Uterus (tissue), 4 donors: Measurements from ENCODE around the gene CAMK1D. TPM values are rescaled to one million over a fixed set of nuclear protein-coding genes. Genes with fewer than 3 reads are reported as not detected.
"Not testable (repeated sequence)": the region's sequence is repeated elsewhere in the genome, so short reads cannot be mapped to it uniquely, and the experiment has no call there.

Source experiments
- DNase-seq, 2 donors: peaks; one replicate each; pipeline ENCODE4 v3.0.0-alpha.2; 2019 to 2020
- H3K27ac ChIP-seq, 2 donors: fragments of 200-600 bp; sonication (generic); 1 replicate in 1 of 2; 2 replicates in 1 of 2; pipeline ENCODE4 v1.5.1; 2016 to 2018
- H3K27me3 ChIP-seq, 2 donors: fragments of 200-600 bp; sonication (generic); one replicate each; pipeline ENCODE4 v1.5.1; 2018 to 2019; ENCODE audit warnings: control low read depth in 1 of 2
- H3K36me3 ChIP-seq, 2 donors: fragments of 200-600 bp; sonication (generic); one replicate each; pipeline ENCODE4 v1.5.1; 2019; ENCODE audit warnings: control low read depth in 1 of 2
- H3K4me1 ChIP-seq, 2 donors: fragments of 200-600 bp; sonication (generic); one replicate each; pipeline ENCODE4 v1.5.1; 2018 to 2019; ENCODE audit warnings: control low read depth in 1 of 2
- H3K4me3 ChIP-seq, 2 donors: fragments of 200-600 bp; sonication (generic); 1 replicate in 1 of 2; 2 replicates in 1 of 2; pipeline ENCODE4 v1.5.1; 2018 to 2019; ENCODE audit warnings: mild to moderate bottlenecking in 1 of 2
- H3K9me3 ChIP-seq, 2 donors: fragments of 200-600 bp; sonication (generic); one replicate each; pipeline ENCODE4 v1.5.1; 2019; ENCODE audit warnings: control low read depth in 1 of 2
- POLR2A ChIP-seq, 2 donors: fragments of 450-650 bp; IDR thresholded peaks; one replicate each; pipeline ENCODE4 v1.6.1; 2016; ENCODE audit warnings: antibody characterized with exemption in 2 of 2, mild to moderate bottlenecking in 1 of 2, moderate library complexity in 1 of 2
- intact Hi-C: fragments of 100-400 bp; cut with DNase I; formaldehyde crosslinking; loops from one replicate; pipeline ENCODE4 v1.15.1; 2023; ENCODE audit warnings: low total_unique reads
- total RNA-seq, 4 donors: library from RNA; depleted of rRNA in 3 of 4; stranded (reverse); fragments of >200 nt in 3 of 4; gene quantifications; one replicate each; pipeline versions ENCODE4 v1.1.0 to v1.2.4, GENCODE V29; 2014 to 2023
- TF ChIP-seq, protein P1 (sequence below), 4 experiments: fragments of 200-600 bp in 2 of 4; fragments of 450-650 bp in 2 of 4; sonication (generic) in 2 of 4; IDR thresholded peaks; one replicate each; pipeline ENCODE4 v1.5.1; 2016 to 2019; ENCODE audit warnings: antibody characterized with exemption in 4 of 4, mild to moderate bottlenecking in 2 of 4, moderate library complexity in 1 of 4
- donor health status: DM: yes; HTN: yes; CAD: no.

The CAMK1D gene
- total RNA-seq, 4 donors from 2014 or later, result 3.5 to 48.4 (median 10.8) TPM

- Histone ChIP-seq H3K4me1 (no peaks in the 10 kb centered on the region), H3K4me3 (no peak overlapping the region), H3K36me3 (no peaks in the 10 kb centered on the region), H3K27ac (no peak overlapping the region), H3K9me3 (no peaks in the 10 kb centered on the region), H3K27me3 (no peaks in the 10 kb centered on the region)
- intact Hi-C loops, result loop anchor here (5.0 kb wide), 1 partner anchor 59 kb away; no protein-coding TSS in a partner anchor
- TF ChIP-seq POLR2A (IDR thresholded peaks at IDR 0.05), result no peak
- TF ChIP-seq, protein P1, sequence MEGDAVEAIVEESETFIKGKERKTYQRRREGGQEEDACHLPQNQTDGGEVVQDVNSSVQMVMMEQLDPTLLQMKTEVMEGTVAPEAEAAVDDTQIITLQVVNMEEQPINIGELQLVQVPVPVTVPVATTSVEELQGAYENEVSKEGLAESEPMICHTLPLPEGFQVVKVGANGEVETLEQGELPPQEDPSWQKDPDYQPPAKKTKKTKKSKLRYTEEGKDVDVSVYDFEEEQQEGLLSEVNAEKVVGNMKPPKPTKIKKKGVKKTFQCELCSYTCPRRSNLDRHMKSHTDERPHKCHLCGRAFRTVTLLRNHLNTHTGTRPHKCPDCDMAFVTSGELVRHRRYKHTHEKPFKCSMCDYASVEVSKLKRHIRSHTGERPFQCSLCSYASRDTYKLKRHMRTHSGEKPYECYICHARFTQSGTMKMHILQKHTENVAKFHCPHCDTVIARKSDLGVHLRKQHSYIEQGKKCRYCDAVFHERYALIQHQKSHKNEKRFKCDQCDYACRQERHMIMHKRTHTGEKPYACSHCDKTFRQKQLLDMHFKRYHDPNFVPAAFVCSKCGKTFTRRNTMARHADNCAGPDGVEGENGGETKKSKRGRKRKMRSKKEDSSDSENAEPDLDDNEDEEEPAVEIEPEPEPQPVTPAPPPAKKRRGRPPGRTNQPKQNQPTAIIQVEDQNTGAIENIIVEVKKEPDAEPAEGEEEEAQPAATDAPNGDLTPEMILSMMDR (IDR thresholded peaks at IDR 0.05), result no peak
- no peak for DNase-seq
Measured at GRCh38 chr10:12353399-12354242, 4.3 kb downstream of the CAMK1D start.

DNA sequence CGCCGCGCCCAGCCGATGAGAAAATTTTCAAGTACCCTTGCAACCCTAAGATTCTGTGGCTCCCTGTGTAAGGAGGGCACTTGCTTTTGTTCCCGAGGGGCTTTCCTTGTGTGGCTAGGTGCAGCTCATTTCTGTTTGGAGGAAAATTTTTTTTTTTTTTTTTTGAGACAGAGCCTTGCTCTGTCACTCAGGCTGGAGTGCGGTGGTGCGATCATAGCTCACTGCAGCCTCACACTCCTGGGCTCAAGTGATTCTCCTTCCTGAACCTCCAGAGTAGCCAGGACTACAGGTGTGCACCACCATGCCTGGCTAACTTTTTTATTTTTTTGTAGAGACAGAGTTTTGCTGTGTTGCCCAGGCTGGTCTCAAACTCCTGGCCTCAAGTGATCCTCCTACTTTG, 5.3 kb downstream of the CAMK1D start:
- H3K27me3 ChIP-seq, H3K36me3 ChIP-seq, H3K27ac ChIP-seq, H3K4me1 ChIP-seq, H3K4me3 ChIP-seq, DNase-seq, H3K9me3 ChIP-seq: not testable (repeated sequence)
- intact Hi-C loops, result loop anchor here (5.0 kb wide), 1 partner anchor 58 kb away; no protein-coding TSS in a partner anchor

DNA sequence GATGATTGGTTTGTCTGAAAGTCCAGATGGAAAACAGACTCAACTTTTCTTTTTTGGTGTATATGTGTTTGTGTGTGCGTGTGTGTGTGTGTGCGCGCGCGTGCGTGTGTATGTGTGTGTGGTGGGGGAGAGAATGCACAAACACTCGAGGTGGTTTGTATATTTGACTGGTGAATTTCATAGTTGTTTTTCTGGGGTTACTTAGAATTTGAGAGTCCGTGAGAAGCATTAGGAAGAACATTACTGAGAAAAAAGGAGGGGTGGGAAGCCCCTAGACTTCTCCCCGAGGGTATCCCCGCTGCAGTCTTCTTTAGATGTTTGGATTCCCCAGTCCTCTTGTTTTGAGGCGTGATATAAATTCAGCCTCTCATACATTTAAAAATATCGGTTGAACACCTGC, 6.0 kb downstream of the CAMK1D start:
- H3K9me3 ChIP-seq, result no peaks in the 10 kb centered on the region
- no peak overlapping the region for H3K4me3 ChIP-seq
- TF ChIP-seq, protein P1 (IDR thresholded peaks at IDR 0.05), result no peak
- TF ChIP-seq POLR2A (IDR thresholded peaks at IDR 0.05), result no peak
- H3K27me3 ChIP-seq, result no peaks in the 10 kb centered on the region
- intact Hi-C loops, result no loop called here
- no peak overlapping the region for H3K27ac ChIP-seq
- H3K36me3 ChIP-seq, result no peaks in the 10 kb centered on the region
- no peak for DNase-seq
- H3K4me1 ChIP-seq, result no peaks in the 10 kb centered on the region

DNA sequence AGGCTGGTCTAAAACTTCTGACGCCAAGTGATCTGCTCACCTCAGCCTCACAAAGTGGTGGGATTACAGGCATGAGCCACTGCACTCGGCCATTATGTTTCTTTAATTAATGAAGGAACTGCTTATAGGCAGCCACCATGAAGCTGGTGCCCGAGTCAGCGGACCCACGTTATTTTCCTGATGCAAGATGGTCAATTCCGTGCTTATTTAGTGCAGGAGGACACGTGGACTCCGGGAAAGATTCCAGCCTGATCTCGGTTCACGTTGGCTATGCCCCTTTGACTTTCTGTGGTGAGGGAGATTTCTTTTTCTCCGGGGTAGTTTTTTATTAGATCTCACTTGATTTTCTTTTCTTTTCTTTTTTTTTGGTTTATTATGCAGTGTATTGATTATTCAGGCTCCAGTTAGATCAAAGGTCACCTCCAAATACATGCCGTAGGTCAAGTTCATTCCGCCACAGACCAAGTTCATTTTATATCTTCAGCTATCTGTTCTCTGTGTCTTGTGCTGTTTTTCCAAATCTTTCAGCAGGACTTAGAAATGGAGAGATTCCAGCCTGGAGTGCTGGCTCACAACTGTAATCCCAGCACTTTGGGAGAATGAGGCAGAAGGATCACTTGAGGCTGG, 8.3 kb downstream of the CAMK1D start:
- Histone ChIP-seq H3K36me3 (no peaks in the 10 kb centered on the region), H3K4me1 (no peaks in the 10 kb centered on the region), H3K27ac (no peak overlapping the region), H3K27me3 (no peaks in the 10 kb centered on the region), H3K4me3 (no peak overlapping the region), H3K9me3 (no peaks in the 10 kb centered on the region)
- TF ChIP-seq, protein P1 (IDR thresholded peaks at IDR 0.05), result no peak
- no peak for TF ChIP-seq POLR2A (IDR thresholded peaks at IDR 0.05)
- intact Hi-C loops, result no loop called here
- no peak for DNase-seq

DNA sequence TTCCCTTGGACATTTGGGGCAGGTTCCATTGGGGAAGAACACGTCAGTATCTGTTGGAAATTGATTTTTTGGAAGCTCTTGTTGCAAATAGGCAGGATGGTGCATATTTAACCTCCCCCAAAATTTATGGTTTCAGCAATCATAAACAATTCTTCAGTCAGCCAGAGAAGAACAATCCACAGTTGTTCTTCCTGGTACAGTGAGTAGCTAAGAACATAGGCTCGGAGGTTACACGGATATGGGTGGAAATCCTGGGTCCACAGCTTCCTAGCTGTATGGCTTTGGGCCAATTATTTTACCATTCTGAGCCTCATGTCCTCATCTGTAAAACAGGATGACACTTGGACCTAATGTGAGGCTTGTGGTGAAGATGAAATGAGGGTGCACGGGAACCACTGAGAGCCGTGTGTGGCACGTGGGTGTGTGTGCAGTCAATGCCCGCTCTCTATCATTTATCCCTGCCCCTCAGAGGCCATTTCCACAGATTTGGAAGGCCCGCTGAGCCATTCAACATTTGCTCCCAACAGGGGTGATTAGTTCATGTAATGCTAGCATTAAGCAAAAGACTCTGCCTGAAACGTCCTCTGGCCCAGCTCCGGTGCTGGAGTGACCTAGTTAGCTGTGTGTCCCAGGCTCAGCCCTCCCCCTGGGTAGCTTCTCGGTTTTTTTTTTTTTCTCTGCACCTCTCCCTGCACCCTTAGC, 9.7 kb downstream of the CAMK1D start:
- H3K4me1 ChIP-seq, result no peaks in the 10 kb centered on the region
- no peaks in the 10 kb centered on the region for H3K27me3 ChIP-seq
- no peaks in the 10 kb centered on the region for H3K9me3 ChIP-seq
- H3K36me3 ChIP-seq, result no peaks in the 10 kb centered on the region
- H3K4me3 ChIP-seq, result no peak overlapping the region
- no peak overlapping the region for H3K27ac ChIP-seq
- TF ChIP-seq POLR2A (IDR thresholded peaks at IDR 0.05), result no peak
- TF ChIP-seq, protein P1 (IDR thresholded peaks at IDR 0.05), result no peak
- intact Hi-C loops, result no loop called here
- peak in 1 of 2 donors; percentile 36 for DNase-seq
